Kidney epithelial cell (primary cell): ENCODE data around the gene POU3F3. TPM values are rescaled to one million over a fixed set of nuclear protein-coding genes. Genes with fewer than 3 reads are reported as not detected.

Source experiments
- DNase-seq: peaks from one replicate; pipeline ENCODE4 v3.0.0-alpha.2; 2010; ENCODE audit warnings: low read depth
- H3K27me3 ChIP-seq: 2 replicates; pipeline ENCODE4 v1.6.0; 2011; ENCODE audit warnings: low read length; ENCODE audit not compliant: control insufficient read depth, insufficient read depth
- H3K36me3 ChIP-seq: 2 replicates; pipeline ENCODE4 v1.5.1; 2011; ENCODE audit warnings: low read length; ENCODE audit not compliant: control insufficient read depth, insufficient read depth
- H3K4me3 ChIP-seq: 2 replicates; pipeline ENCODE4 v1.5.1; 2011; ENCODE audit warnings: low read depth, mild to moderate bottlenecking, control low read depth, low read length
- total RNA-seq: library from RNA; depleted of rRNA; stranded (reverse); fragments of >200 nt; gene quantifications from 2 replicates; pipeline ENCODE4 v1.2.3, GENCODE V29; 2015
- TF ChIP-seq, protein P1 (sequence below): IDR thresholded peaks from 2 replicates; pipeline ENCODE4 v1.5.1; 2011; ENCODE audit warnings: mild to moderate bottlenecking, moderate library complexity, low read length, control low read depth, inconsistent platforms; ENCODE audit not compliant: insufficient read depth, poor library complexity, severe bottlenecking

Gene POU3F3
- total RNA-seq, 1 donor from 2014 or later = 19.0 TPM

DNA sequence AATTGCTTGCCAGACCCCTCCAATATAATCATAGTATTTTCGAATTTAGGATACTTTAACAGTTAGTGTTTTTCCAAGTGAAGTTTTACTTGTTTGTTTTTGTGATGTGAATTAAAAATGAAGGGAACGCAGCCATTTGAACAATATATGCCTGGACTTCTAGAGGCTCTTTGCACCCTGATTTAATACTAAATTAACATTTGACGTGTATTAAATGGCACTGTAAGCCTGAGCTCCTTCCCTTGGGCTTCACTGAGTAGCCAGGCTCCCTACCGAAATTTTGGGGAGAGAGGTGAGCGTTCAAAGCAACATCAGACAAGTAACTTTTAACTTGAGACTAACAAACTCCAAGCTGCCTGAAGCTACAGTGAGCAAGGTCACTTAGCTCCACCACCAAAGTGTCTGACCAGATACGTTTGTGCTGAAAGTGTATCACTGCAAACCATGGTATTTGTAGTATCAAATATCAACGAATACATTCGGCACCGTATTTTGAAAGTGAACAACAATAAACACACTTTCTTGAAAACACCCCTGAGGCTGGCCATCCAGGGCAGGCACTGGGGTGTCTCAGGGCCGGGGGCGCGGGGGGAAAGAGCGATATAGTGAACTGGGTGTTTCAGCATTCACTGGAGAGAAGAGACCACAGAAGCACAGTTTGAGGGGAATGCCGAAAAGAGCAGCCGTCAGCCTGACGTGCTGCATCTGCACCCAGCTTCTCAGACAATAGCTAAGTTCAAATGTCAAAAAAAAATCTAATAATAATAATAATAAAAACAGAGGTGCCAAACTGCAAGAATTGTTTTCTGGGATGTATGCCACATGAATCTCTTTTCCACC lies 7.7 kb upstream of the POU3F3 start:
- Histone ChIP-seq H3K27me3 (peaks cover 34% of the 10 kb centered on the region), H3K4me3 (peak overlapping the region; percentile 65), H3K36me3 (no peaks in the 10 kb centered on the region)
- TF ChIP-seq, protein P1, sequence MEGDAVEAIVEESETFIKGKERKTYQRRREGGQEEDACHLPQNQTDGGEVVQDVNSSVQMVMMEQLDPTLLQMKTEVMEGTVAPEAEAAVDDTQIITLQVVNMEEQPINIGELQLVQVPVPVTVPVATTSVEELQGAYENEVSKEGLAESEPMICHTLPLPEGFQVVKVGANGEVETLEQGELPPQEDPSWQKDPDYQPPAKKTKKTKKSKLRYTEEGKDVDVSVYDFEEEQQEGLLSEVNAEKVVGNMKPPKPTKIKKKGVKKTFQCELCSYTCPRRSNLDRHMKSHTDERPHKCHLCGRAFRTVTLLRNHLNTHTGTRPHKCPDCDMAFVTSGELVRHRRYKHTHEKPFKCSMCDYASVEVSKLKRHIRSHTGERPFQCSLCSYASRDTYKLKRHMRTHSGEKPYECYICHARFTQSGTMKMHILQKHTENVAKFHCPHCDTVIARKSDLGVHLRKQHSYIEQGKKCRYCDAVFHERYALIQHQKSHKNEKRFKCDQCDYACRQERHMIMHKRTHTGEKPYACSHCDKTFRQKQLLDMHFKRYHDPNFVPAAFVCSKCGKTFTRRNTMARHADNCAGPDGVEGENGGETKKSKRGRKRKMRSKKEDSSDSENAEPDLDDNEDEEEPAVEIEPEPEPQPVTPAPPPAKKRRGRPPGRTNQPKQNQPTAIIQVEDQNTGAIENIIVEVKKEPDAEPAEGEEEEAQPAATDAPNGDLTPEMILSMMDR = no peak
- no peak for DNase-seq

DNA sequence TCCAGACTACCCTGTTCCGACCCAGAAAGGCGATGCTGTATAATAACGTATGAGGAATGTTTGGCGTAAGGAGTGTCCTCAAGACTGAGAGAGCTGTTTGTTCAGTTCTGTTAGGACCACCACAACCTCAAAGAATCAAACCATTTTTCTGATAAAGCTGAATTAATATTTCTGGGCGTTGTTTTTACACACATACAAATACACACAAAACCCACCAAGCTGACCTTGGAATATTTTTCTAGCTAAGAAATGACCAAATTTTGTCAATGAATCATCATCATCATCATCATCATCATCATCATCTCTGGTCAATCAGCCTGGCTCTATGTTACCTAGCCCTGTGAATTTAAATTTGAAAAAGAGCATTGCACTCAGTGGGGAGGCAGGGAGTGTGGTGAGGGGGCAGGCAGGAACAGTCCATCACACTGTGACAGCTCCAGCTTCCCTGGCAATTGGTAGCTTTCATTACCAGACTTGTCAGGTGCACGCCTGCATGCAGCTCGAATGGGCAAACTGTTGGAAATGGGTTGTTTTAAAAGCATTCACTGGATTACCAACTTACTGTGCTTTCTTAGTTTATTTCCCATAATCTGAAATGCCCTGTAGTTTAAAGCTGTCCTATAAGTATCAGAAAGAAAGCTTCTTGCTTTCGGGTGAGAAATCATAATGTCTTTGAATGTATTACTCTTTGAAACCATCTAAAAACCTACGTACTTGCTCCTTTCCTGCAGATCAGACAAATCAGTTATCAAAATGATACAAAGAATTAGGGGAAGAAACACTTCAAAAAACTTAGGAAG lies 6.9 kb upstream of the POU3F3 start:
- TF ChIP-seq, protein P1 = no peak
- peaks cover 36% of the 10 kb centered on the region for H3K27me3 ChIP-seq
- DNase-seq = no peak
- peak overlapping the region; percentile 12 for H3K4me3 ChIP-seq
- H3K36me3 ChIP-seq = no peaks in the 10 kb centered on the region

DNA sequence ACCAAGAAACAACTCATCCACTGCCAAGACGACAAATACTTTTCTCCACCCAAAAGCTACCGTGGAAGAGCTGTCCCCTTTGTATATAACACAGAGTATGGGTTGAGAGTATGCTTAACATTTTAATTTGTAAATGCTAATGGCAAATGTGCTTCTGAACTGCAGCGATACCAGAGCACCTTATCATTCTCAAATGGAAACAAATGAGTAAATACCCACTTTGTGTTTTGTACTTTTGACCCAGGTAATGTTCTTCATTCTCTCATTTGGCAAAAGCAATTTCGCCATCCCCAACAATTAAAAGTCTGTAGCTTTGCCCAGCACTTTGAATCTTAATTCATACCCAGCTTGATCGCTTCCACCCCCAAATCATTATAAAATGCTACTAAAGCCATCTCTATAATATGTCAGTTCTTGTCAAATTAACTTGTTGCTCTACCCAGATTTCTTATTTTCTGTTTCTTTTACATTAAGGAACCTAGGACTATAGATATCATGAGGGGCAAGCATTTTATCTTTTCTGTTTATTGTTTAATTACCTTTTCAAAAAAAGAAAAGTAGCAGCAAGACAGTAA lies 6.2 kb upstream of the POU3F3 start:
- Histone ChIP-seq H3K36me3 (no peaks in the 10 kb centered on the region), H3K27me3 (peaks cover 37% of the 10 kb centered on the region), H3K4me3 (peak overlapping the region; percentile 10)

DNA sequence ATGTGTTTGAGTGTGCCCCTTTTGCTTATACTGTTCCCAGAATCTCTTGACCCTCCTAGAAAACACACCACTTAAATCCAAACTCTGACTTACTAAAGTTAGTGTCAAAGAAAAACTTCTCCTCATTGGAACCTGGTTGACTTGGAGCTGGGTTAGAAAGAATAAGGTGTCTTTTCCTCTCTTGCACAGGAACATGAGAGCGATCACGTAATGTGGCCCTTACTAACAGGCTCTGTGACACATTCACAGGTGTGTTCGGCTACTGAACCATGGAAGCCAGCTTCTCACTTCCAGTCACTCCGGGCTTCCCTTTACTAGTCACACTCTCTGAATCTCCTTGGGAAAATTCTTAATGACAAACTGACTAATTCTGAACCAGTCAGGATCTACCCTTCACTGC lies 5.4 kb upstream of the POU3F3 start:
- no peaks in the 10 kb centered on the region for H3K36me3 ChIP-seq
- peak overlapping the region; percentile 16 for H3K4me3 ChIP-seq
- TF ChIP-seq, protein P1 = no peak
- peak; percentile 83 for DNase-seq
- peaks cover 38% of the 10 kb centered on the region for H3K27me3 ChIP-seq

More for the DNA sequence above, 6.2 kb upstream of the POU3F3 start:
- TF ChIP-seq, protein P1 = no peak
- no peak for DNase-seq

DNA sequence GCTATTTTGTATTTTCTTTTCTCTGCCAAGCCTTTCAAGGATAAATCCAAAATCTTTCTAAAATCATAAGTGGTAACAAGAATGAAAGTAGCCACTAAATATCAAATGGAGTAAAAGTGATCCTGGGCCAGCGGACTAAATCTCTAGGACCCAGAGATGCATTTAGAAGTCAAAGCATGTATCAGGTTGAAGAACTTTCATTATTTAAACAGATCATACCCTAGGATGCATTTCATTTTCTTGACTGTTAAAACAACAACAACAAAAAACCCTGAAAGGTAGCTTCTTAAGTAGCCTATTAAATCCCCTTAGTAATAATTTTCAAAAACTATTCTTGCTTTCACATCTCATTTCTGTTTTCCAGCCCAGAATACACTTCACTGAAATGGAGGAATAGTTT lies 4.8 kb upstream of the POU3F3 start:
- Histone ChIP-seq H3K4me3 (peak overlapping the region; percentile 16), H3K27me3 (peaks cover 35% of the 10 kb centered on the region)
- TF ChIP-seq, protein P1 = no peak

More for the DNA sequence above, 4.8 kb upstream of the POU3F3 start:
- DNase-seq = no peak
- no peaks in the 10 kb centered on the region for H3K36me3 ChIP-seq
